ENCODE data around the gene CES4A. TPM values are rescaled to one million over a fixed set of nuclear protein-coding genes. Genes with fewer than 3 reads are reported as not detected.
"Not testable (repeated sequence)": the region's sequence is repeated elsewhere in the genome, so short reads cannot be mapped to it uniquely, and the experiment has no call there.

CES4A gene
- 1.4 and 1.7 TPM in 2 replicates for total RNA-seq

DNA sequence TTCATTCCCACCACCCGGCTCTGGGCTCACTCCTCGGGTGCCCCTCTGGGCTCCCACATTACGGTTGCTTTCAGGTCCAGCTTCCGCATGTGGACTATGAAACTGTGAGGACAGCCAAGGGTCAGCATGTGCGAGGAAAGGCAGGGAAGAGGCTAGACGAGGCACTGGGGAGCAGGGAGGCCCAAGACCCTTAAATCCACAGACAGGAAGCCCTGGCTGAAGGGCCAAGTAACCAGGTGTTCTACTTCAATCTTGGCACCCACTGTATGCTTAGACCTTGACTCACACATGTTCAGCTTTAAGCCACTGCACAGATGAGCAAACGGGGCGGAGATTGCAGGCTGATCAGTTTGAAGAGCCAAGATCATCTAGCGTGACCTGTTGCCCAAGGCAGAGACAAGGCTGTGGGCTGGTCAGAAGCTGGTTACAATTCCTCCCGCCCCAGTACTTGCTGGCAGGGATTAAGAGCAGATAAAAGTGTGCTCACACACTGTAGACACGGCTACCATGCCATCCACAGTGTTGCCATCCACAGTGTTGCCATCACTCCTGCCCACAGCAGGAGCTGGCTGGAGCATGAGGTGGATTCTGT, at the start of gene CES4A:
CES4A (plus strand) TSS at position 393 of the 592 bp plus-strand sequence; CDS start at position 577, 184 bp downstream.
- no peak for DNase-seq

DNA sequence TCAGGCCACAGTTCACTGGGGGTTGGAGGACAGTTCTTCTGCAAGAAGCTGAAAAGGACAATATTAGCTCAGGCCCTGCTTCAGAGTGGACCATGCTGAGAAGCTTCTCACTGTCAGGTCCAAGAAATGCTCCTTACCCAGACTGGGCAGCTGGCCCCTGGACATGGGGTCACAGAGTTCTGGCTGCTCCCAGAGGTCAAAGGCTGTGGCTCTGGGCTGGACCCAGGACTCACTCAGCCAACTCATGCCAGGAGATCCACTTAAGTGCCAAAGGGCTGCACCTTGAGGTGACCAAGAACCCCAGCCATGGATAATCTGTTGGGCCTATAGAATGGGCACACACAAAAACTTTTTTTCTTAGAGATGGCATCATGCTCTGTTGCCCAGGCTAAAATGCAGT, 49.0 kb upstream of the CES4A start:
- no peak for DNase-seq

DNA sequence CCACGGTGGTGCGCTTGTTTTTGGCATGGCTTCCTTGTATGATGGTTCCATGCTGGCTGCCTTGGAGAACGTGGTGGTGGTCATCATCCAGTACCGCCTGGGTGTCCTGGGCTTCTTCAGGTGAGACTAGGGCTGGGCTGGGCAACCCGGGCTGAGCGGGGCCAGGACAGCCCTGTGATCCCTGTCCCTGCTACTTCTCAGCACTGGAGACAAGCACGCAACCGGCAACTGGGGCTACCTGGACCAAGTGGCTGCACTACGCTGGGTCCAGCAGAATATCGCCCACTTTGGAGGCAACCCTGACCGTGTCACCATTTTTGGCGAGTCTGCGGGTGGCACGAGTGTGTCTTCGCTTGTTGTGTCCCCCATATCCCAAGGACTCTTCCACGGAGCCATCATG, 48.2 kb upstream of the CES4A start:
- no peak for DNase-seq

DNA sequence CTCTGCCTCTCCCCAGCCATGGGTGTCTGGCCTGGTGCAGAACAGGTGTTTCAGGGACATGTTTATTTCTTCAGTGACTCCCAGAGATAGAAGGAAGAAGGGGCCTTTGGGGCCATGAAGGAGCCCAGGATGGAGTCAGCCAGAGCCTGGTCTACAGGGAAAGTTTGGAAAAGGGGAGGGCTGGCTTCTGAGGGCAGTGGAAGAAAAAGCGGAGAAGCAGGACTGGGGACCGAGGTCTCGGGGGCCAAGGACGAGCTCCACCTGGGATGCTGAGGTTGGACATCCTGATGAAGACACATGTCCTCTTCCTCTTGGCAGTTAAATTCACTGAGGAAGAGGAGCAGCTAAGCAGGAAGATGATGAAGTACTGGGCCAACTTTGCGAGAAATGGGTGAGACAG, 45.4 kb upstream of the CES4A start:
- DNase-seq = no peak

DNA sequence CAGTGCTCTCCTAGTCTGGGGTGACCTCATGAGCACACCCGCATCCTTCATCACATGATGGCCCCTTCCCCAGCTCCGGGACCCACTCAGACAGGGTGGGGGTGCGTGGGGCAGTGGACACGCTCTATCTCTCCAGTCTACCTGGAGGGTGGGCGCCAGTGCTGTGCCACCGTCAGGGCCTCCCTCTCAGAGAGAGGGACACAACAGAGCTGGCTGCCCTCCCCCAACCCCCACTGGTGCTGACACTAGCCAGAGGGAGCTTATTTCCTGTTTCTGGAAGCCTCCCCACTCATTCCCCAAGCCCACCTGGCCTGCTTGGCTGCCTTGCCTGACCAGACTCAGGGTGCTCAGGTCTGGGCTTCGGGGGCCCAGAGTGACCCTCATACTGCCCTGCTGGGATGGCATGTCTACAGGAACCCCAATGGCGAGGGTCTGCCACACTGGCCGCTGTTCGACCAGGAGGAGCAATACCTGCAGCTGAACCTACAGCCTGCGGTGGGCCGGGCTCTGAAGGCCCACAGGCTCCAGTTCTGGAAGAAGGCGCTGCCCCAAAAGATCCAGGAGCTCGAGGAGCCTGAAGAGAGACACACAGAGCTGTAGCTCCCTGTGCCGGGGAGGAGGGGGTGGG, 44.8 kb upstream of the CES4A start:
- no peak for DNase-seq

DNA sequence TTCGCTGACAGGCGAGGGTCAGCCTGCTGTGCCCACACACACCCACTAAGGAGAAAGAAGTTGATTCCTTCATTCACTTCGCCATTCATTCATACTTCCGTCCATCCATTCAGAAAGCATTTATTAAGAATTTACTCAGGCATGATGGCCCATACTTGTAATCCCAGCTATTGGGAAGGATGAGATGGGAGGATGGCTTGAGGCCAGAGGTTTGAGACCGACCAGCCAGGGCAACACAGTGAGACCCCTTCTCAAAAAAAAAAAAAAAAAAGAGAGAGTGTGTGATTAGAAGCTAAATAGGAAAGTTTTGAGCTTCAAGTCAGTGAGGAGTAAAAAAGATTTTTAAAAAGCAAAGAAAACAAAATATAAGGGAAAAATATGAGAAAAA, 44.3 kb upstream of the CES4A start:
- DNase-seq = no peak

DNA sequence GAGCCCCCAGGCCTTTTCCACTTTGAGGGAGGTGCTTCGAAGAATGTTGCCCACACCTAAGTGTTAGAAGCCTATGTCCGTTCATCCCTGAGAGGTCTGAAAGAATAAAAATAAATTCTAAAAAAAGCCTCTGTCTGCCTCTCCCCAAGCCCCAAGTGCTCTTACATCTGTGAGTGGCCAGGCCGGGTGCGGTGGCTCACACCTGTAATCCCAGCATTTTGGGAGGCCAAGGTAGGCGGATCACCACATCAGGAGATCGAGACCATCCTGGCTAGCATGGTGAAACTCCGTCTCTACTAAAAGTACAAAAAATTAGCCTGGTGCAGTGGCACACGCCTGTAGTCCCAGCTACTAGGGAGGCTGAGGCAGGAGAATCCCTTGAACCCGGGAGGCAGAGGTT, 43.4 kb upstream of the CES4A start:
- DNase-seq = not testable (repeated sequence)

DNA sequence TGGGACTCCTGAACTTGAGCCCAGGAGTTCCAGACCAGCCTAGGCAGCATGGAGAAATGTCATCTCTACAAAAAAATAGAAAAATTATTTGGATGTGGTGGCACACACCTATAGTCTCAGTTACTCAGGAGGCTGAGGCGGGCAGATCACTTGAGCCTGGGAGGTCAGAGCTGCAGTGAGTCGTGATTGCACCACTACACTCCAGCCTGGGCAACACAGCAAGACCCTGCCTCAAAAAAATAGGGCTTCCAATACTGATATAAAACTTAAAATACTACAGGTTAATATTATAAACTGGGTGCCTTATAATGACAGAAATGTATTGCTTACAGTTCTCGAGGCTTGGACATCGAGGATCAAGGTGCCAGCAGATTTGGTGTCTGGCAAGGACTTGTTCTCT, 42.5 kb upstream of the CES4A start:
- DNase-seq = no peak

DNA sequence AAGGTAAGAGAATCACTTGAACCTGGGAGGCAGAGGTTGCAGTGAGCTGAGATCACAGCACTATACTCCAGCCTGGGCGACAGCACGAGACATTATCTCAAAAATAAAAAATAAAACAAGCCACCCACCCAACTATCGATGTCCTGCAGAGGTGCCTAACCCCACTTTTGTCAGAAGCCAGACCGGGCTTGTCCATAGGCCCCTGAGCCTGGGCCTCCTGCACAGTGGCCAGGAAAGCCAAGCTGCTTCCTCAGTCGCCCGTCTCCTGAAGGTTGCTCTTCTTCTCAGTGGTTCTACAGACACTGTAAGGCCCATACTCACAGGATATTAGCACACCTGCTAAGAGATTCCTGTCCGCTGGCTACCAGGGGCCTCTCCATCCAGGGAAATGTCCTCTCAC, 41.8 kb upstream of the CES4A start:
- DNase-seq = no peak

DNA sequence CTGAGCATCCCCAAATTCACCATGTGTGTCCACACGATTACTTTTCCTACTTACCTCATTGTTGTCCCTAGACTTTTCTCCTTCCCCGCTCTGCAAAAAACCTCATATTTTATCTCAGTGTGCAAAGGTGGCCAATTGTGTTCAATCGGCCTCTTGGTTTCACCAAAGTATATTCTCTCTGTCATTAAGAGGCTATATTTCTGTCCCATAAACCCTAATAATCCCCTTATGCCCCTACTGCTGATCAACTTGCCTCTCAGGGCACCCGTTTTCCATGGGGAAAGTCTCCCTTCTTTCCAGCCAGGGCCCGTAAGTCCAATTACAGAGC, 41.5 kb upstream of the CES4A start:
- no peak for DNase-seq

DNA sequence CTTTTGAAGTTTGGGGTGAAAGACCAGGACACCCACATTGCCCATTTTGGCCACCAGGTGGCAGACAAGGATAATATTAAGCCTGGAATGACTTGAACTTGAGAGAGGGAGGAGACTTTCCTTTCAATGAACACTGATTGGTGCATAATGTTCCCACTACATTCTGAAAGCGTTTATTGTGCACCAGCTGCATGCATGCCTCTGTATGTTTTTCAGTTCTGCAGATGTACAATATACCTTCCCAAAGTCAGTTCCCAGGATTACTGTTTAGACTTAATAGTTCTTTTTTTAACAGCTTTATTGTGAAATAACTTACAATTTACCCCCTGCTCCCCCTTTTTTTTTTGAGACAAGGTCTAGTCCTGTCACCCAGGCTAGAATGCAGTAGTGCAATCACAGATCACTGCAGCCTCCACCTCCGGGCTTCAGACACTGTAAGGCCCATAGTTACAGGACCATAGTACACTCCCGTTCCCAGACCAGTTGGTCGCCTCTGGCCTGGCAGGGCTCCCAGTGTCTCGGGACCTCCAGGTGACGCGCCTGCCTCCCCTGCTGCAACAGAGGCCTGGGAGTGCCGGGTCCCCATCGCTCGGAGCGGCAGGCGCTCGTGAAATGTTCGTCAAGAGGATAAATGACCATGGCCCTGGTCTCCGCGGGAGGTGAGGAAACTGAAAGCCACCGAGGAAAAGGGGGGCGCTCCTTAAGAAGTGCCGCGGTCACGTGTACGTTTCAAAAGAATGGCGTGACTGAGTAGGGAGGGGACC, 40.9 kb upstream of the CES4A start:
- peak; percentile 89 for DNase-seq

DNA sequence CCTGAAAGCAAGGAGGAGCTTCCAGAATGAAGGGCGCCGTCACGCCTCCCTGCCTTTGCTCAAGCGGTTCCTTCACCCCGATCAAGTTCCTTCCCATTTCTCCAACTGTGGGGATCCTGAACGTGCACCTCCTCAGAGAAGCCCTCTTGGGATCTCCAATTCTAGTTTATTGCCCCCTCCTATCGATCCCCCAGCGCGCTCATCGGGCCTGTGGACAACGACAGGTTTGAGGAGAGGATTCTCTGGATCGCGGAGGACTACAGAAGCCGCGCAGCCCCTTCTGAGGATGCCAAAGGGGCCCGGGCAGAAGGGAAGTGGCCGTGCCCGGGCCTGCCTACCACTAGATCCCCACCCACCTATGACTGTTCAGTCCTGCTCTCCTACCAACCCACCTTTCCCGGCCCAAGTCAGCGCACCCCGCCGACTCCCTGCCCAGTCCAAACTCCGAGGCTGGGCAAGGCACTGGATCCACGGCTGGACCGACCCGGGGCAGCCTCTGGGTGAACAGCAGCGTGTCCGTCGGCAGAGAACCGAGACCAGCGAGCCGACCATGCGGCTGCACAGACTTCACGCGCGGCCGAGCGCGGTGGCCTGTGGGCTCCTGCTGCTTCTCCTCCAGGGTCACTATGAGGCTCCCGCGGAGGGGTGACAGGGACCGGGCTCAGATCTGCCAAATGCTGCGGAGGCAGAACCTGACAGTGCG, 40.1 kb upstream of the CES4A start:
- no peak for DNase-seq

DNA sequence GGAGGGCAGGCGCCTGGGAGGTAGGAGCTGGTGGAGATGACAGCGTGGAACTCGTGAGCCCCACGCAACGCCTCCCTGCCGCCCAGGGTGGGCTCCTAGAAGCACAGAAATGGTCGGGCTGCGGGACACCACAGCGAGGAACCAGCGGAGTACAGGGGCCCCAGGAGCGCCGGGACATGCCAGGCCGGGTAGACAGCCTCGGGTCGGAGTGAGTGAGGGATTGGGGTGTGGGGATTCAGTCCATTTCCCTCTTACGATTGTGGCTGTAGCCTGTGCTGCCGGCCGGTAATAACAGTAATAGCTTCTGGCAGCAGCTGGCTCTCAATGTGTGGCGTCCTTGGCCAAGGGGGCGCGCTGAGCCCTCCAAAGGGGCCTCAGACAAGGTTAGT, 39.6 kb upstream of the CES4A start:
- DNase-seq = no peak

DNA sequence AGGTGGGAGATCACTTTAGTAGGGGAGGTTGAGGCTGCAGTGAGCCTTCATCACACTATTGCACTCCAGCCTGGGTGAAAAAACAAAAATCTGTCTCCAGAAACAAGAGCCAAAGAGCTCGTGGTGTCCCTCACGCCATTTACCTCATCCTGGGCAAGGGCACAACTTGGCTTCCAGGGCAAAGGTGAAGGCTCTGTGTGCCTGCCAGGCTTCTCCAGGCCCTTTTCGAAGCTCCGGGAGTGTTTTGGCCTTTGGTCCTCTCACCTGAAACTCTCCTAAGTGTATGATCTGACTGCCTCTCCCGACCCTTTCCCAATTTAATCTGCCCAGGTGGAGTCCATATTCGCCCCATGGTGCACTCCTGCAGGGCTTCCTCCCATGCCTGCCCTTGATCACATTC, 38.9 kb upstream of the CES4A start:
- DNase-seq = no peak

DNA sequence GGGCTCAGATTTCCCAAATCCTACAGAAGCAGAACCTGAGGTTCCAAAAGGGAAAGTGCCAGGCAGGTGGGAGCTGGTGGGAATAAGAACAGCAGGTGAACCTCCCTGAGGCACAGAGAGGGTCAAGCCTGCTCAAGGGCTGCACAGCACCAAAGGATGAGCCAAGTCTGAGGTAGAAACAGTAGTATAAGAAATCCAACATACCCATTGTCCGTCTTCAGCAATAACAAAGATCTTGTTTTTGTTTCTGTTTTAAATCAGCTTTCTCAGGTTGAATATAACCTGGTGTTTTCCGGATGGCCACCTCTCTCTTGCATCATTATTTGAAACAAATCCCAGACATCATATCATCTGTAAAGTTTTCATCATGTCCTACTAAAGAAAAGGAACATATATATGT, 38.0 kb upstream of the CES4A start:
- DNase-seq = no peak

DNA sequence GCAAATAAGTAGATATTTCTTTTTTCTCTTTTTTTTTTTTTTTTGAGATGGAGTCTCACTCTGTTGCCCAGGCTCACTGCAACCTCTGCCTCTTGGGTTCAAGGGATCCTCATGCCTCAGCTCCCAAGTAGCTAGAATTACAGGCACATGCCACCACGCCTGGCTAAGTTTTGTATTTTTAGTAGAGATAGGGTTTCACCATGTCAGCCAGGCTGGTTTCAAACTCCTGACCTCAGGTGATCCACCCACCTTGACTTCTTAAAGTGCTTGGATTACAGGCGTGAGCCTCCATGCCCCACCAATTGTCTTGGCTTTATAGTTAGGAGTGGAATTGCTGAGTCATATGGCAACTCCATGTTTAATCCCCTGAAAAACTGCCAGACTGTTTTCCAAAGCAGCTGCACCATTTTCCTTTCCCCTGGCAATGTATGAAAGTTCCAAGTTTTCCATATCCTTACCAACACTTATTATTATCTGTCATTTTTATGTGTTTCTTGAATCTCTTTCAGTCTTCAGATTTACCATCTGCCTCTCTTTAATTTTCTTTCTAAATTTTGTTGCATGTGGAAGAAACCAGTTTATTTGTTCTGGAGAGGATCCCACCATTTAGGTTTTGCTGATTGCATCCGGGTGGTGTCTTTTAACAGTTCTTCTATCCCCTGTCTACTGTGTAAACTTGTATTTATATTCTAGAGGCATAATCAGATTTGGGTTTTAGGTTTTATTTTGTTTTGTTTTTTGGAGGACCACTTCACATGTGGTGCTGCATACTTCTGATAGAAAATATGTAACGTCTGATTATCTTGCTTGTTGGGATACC, 37.2 kb upstream of the CES4A start:
- no peak for DNase-seq

DNA sequence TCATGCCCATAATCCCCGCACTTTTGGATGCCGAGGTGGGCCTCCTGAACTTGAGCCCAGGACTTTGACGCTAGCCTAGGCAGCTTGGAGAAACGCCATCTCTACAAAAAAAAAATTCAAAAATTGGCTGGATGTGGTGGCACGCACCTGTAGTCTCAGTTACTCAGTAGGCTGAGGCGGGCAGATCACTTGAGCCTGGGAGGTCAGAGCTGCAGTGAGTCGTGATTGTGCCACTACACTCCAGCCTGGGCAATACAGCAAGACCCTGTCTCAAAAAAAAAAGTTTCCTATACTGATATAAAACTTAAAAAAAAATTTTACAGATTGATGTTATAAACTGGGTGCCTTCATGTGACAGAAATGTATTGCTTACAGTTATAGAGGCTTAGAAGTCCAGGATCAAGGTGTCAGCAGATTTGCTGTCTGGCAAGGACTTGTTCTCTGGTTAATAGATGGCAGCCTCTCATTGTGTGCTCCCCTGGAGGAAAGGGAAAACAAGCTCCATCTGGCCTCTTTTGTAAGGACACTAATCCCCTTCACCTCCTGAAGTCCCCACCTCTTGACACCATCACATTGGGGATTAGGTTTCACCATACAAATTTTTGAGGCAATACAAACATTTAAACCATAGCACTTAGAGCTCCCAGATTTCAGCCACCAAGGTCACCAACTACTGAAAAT, 35.8 kb upstream of the CES4A start:
- DNase-seq = no peak

DNA sequence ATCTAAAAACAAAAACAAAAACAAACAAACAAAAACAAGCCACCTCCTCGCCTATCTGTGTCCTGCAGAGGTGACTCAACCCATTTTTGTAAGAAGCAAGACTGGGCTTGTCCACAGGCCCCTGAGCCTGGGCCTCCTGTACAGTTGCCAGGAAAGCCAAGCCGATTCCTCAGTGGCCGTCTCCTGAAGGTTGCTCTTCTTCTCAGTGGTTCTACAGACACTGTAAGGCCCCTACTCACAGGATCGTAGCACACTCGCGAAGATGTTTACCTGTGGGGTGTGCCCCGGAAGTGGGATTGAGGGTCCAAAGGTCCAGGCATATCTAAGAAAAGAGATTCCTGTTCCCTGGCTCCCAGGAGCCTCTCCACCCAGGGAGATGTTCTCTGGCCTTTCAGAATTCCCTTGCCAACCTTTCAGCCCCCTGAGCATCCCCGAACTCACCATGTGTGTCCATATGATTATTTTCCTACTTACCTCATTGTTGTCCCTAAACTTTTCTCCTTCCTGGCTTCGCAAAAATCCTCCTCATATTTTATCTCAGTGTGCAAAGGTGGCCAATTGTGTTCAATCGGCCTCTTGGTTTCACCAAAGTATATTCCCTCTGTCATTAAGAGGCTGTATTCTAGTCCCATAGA, 34.8 kb upstream of the CES4A start:
- no peak for DNase-seq

DNA sequence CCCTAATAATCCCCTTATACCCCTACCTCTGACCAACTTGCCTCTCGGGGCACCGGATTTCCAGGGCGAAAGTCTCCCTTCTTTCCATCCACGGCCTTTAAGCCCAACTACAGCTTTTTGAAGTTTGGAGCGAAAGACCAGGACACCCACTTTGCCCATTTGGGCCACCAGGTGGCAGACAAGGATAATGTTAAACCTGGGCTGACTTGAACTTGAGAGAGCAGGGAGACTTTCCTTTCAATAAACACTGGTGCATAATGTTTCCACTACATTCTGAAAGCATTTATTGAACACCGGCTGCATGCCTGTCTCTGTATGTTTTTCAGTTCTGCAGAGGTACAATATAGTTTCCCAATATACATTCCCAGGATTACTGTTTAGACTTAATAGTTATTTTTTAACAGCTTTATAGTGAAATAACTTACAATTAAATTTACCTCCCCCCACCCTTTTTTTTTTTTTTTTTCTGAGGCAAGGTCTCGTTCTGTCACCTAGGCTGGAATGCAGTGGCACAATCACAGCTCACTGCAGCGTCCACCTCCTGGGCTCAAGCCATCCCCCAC, 34.2 kb upstream of the CES4A start:
- peak; percentile 85 for DNase-seq

DNA sequence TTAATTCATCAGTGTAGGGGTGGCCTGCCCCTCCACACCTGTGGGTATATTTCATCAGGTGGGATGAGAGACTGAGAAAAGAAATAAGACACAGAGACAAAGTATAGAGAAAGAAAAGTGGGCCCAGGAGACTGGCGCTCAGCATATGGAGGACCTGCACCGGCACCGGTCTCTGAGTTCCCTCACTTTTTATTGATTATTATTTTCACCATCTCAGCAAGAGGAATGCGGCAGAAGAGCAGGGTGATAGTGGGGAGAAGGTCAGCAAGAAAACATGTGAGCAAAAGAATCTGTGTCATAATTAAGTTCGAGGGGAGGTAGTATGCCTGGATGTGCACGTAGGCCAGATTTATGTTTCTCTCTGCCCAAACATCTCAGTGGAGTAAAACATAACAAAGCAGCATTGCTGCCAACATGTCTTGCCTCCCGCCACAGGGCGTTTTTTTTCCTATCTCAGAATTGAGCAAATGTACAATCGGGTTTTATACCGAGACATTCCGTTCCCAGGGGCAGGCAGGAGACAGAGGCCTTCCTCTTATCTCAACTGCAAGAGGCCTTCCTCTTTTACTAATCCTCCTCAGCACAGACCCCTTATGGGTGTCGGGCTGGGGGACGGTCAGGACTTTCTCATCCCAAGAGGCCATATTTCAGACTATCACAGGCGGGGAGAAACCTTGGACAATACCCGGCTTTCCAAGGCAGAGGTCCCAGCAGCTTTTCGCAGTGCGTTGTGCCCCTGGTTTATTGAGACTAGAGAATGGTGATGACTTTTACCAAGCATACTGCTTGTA, 32.8 kb upstream of the CES4A start:
- DNase-seq = not testable (repeated sequence)

DNA sequence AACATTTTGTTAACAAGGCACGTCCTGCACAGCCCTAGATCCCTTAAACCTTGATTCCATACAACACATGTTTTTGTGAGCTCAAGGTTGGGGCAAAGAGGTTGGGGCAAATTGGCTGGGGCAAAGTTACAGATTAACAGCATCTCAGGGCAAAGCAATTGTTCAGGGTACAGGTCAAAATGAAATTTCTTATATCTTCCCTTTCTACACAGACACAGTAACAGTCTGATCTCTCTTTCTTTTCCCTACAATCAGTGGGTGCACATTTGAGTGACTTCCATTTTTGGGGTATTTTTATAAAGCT, 32.3 kb upstream of the CES4A start:
- not testable (repeated sequence) for DNase-seq

All from dermis blood vessel endothelial cell (primary cell).